ENCODE data around the gene KRTAP5-6.

Gene KRTAP5-6

GRCh38 chr11:1732418-1733008, 35.5 kb downstream of the KRTAP5-6 start:
- DNase-seq (ENCODE audit: extremely low read depth in 1 of 2, low read depth in 1 of 2), result no peak

DNA sequence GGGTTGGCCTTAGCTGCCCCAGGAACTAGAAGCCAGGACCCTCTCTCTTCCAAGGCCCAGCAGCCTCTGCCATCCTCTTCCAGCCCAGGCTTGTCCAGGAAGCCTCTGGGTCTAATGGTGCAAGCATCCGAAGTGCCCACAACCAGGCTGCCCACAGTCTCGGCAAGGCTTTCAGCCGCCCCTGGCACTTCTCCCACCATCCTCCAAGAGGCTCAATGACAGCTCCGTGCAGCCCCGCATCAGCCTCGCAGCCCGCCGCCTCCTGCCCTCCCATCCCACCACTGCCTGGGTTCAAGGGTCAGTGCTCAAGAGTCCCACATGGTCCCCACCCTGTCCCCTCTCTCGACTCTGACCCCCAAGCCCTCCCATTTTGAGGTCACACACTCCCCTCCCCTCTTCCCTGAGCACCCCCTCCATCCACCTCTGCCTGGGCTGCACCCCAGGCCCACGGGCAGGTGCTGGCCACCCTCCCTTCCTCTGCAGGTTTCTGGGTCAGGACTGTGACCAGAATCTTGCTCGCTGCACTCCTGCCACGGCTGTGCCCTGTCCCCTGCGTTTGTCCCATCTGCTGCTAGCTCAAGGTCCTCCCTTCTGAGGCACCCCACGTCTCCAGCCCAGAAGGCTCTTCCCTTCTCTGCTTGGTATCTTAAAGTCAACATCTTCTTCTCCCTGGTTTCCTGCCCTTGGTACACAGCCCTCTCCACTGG, 36.2 kb downstream of the KRTAP5-6 start:
- no peak for DNase-seq (ENCODE audit: extremely low read depth in 1 of 2, low read depth in 1 of 2)

DNA sequence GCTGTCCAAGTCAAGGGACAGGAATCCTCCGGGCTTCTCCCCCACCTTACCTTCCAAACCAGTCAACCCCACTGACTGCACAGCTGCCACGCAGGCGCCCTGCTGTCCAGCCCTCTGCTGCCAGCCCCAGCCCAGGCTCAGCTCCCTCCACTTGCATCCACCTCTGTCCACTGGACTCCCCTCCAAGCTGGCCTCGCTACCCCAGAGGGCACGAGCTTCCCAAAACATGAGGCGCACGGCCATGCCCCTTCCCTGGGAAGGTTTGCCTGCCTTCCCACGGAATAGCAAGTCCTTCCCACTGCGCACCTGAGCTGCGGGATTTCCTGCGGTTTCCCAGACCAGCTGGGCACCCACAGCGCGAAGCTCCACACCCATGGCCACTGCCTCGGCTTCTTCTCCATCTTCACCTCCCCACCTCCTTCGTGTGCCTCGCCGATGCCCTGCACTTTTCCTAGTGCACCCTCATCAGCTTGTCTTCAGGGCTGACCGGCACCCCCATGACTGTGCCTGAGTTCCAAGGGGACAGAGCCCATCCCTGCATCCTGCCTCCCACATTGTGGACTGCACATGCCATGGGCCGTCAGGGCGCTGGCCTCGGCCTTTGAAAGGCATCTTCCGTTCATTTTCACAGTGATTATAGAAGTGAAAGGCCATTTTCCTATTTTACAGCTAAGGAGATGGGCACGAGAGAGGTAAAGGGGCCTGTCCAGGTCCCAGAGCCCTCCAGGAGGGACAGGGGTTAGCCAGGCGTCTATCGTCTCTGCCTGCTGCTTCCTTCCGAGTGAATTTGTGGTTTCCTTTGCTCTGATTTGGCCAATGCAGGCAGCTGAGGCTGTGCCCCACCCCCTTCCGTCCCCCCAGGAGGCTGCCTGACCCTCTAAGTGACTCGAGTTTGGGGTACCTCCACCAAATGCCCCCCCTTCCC, 37.0 kb downstream of the KRTAP5-6 start:
- DNase-seq (ENCODE audit: extremely low read depth in 1 of 2, low read depth in 1 of 2), result no peak

DNA sequence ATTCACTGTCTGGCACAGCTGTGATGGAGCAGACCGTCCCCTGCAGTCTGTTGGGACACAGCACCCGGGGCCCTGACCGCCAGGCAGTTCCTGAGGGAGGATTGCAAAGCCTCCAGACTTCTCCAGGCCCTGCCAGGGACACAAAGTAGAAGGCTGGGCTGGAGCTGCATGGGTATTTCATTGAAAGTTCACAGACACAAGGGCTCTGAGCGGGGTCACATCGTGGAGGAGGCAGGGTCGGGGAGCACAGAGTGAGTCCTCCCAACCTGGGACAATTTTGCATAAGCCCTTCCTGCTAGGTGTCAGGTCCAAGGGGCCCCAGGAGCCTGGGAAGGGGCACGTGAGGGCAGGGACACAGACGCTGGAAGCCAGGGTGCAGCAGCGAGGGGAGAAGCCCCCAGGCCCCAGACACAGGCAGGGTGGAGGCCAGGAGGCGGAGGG, 37.7 kb downstream of the KRTAP5-6 start:
- DNase-seq (ENCODE audit: extremely low read depth in 1 of 2, low read depth in 1 of 2), result no peak

GRCh38 chr11:1735271-1735670, 38.3 kb downstream of the KRTAP5-6 start:
- DNase-seq (ENCODE audit: extremely low read depth in 1 of 2, low read depth in 1 of 2), result no peak

DNA sequence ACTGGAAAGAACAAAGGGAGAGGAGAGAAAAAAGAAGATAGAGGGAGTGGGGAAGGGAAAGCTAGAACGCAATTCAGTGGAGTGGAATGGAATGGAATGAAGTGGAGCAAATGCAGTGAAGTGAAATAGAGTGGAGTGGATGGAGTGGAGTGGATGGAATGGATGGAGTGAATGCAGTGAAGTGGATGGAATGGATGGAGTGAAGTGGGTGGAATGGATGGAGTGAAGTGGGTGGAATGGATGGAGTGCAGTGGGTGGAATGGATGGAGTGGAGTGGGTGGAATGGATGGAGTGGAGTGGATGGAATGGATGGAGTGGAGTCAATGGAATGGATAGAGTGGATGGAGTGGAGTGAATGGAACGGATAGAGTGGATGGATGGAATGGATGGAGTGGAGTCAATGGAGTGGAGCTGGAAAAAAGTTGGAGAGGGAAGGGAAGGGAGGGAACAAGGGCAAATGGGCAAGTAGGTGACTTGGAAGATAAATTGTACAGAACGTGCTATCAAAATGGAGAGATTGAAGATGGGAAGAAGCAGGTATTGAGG, 39.5 kb downstream of the KRTAP5-6 start:
- no peak for DNase-seq (ENCODE audit: extremely low read depth in 1 of 2, low read depth in 1 of 2)

DNA sequence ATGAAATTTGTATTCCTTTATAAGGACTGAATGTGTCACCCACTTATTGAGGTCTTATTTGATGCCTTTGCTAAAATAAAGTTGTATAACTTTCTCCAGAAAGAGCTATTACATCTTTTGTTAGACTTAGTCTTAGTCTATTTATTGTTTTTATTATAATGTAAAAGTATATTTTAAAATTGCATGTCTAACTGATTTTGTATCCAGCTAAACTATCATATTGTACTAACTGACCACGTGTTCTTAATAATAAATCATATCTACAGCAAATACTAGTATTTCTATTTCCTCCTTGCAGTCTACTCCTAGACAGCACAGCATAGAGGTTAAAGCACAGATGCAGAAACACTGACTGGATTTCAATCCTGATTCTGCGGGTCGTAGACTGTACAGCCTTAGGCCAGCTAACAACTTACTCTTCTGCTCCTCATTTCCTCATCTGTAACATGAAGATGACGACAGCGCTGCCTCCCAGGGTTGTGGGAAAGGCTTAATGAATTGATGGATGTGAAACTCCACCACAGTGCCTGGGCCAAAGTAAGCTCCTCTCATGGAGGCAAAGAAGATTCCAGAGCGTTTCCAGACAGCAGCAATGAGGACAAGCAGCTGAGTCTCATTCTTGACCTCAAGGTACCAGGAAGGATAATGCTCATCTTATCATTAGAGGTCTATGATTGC, 40.2 kb downstream of the KRTAP5-6 start:
- no peak for DNase-seq (ENCODE audit: extremely low read depth in 1 of 2, low read depth in 1 of 2)

GRCh38 chr11:1738380-1738779, 41.4 kb downstream of the KRTAP5-6 start:
- DNase-seq (ENCODE audit: extremely low read depth in 1 of 2, low read depth in 1 of 2), result no peak

- no peak for DNase-seq (ENCODE audit: extremely low read depth in 1 of 2, low read depth in 1 of 2)
Observed at GRCh38 chr11:1739576-1739975, 42.6 kb downstream of the KRTAP5-6 start.

DNA sequence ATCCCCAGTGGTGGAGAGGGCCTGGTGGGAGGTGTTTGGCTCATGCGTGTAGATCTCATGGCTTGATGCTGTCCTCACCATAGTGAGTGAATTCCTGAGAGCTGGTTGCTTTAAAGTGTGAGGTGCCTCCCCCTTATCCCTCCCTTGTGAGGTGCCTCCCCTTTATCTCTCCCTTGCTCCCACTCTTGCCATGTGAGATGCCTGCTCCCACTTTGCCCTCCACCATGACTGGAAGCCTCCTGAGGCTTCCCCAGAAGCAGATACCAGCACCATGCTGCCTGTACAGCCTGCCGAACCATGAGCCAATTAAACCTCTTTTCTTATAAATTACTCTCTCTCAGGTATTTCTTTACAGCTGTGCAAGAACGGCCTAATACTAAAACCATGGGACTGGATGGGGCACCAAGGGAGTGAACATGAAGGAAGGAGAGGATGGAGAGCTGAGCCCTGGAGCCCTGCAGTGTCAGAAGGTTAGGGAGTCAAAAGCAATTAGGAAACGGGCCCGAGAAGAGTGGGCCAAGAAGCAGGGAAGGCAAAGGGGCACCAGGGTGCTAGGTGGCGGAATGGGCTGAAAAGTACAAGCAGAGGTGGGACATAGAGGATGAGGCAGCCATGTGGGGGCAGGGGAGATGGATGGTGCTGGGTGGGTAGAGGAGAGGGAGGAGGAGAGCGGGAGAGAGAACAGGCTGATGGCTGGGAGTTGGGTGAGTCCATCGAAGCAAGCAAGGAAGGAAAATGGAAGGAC, 44.0 kb downstream of the KRTAP5-6 start:
- DNase-seq (ENCODE audit: extremely low read depth in 1 of 2, low read depth in 1 of 2), result no peak

DNA sequence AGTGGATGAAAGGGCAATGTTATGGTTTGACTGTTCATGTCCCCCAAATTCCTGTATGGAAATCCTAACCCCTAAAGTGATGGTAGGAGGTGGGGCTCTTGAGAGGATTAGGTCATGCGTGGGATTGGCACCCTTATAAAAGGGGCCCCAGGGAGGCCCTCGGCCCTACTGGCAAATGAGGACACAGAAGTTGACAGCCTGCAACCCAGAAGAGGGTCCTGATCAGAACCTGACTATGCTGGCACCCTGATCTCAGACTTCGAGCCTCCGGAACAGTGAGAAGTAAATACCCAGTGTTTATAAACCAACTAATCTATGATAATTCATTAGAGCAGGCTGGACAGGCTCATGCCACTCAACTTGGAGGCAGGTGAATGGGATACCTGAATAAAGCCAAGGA, 44.7 kb downstream of the KRTAP5-6 start:
- no peak for DNase-seq (ENCODE audit: extremely low read depth in 1 of 2, low read depth in 1 of 2)

GRCh38 chr11:1742371-1742770, 45.4 kb downstream of the KRTAP5-6 start:
- no peak for DNase-seq (ENCODE audit: extremely low read depth in 1 of 2, low read depth in 1 of 2)

- DNase-seq (ENCODE audit: extremely low read depth in 1 of 2, low read depth in 1 of 2), result no peak
Observed at GRCh38 chr11:1742869-1743584, 46.0 kb downstream of the KRTAP5-6 start.

DNA sequence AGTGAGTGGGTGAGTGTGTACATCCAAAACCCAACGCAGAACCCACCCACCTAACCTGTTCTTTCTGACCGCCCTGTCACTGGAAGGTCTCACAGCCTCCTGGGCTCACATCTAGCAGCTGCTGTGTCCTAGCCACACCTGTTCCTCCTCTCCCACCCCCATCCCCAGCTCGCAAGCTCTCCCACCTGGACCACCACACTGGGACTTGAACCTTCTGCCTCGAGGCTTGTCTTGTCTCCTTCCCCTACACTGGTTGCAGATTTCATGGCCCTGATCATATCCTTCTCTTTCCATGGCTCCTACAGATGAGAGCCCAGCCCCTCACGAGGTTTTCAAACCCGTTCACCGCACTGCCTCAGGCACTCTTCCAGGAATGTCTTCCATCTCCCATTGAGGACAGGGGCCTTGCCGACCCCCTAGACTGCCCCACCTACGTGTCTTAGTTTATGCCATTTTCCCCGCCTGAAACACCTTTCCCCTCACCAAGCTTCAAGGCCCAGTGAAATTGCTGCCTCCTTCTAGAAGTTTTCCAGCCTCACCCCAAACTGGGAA, 46.7 kb downstream of the KRTAP5-6 start:
- DNase-seq (ENCODE audit: extremely low read depth in 1 of 2, low read depth in 1 of 2), result no peak

GRCh38 chr11:1744137-1744886, 47.3 kb downstream of the KRTAP5-6 start:
- no peak for DNase-seq (ENCODE audit: extremely low read depth in 1 of 2, low read depth in 1 of 2)

DNA sequence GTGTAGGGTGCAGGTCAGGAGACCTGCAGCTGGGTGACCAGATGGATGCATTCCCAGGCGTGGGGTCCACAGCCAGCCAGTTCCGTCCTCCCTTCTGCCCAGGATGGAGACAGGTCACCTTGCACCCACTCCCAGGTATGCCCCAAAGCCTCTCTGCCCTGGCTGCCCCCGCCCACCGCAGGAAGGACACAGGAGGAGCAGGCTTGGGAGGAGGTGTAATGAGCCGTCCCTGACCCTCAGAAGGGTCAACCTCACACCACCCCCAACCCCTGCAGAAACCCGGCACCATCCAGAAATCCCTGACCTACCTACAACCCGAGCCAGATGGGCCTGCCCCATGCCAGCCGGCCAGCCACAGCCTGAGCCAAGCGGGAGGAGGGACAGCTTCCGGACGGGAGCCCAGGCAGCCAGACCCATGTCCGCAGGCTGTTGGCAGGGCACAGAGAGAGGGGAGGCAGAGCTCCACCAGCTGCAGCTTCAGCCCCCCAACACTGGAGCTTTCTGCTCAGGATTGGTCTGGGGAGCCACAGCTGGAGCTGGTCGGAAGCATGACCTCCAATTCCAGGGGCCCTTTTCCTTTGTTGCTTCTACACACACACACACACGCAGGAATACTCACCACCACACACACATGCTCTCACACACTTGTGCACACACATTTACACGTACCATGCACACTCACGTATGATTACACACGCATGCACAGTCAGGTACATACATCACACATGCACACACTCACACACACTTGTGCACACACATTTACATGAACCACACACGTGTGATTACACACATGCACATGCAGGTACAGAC, 48.1 kb downstream of the KRTAP5-6 start:
- DNase-seq (ENCODE audit: extremely low read depth in 1 of 2, low read depth in 1 of 2), result no peak

- no peak for DNase-seq (ENCODE audit: extremely low read depth in 1 of 2, low read depth in 1 of 2)
Observed at GRCh38 chr11:1745701-1746320, 48.8 kb downstream of the KRTAP5-6 start.

All from stimulated activated CD8-positive, alpha-beta memory T cell treated with anti-CD3 and anti-CD28 coated beads, Interleukin-7, amount 100 ng/mL, for 48 hours (primary cell).